Measurements from ENCODE around the gene ITM2C.

ITM2C gene, protein sequence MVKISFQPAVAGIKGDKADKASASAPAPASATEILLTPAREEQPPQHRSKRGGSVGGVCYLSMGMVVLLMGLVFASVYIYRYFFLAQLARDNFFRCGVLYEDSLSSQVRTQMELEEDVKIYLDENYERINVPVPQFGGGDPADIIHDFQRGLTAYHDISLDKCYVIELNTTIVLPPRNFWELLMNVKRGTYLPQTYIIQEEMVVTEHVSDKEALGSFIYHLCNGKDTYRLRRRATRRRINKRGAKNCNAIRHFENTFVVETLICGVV

GRCh38 chr2:230864605-230865306, at the start of gene ITM2C:
TSS of gene ITM2C (plus strand) at chr2:230864942. CDS start at chr2:230865026, 84 bp downstream.
- H2AFZ ChIP-seq (ENCODE audit: low read length): no peak within 1 kb of the TSS
- H3K4me1 ChIP-seq (ENCODE audit: insufficient read depth, low read length, severe bottlenecking): peaks cover 12% of the 10 kb centered on the region
- no peaks in the 10 kb centered on the region for H3K9me2 ChIP-seq (ENCODE audit: low read depth, low read length)
- H3K36me3 ChIP-seq (ENCODE audit: insufficient read depth, low read length): no peaks in the 10 kb centered on the region
- no peak within 1 kb of the TSS for H3K27ac ChIP-seq (ENCODE audit: low read depth, low read length, poor library complexity, severe bottlenecking)
- TF ChIP-seq EZH2 (IDR thresholded peaks at IDR 0.05; ENCODE audit: borderline replicate concordance, low read length): no peak
- TF ChIP-seq, protein P1, sequence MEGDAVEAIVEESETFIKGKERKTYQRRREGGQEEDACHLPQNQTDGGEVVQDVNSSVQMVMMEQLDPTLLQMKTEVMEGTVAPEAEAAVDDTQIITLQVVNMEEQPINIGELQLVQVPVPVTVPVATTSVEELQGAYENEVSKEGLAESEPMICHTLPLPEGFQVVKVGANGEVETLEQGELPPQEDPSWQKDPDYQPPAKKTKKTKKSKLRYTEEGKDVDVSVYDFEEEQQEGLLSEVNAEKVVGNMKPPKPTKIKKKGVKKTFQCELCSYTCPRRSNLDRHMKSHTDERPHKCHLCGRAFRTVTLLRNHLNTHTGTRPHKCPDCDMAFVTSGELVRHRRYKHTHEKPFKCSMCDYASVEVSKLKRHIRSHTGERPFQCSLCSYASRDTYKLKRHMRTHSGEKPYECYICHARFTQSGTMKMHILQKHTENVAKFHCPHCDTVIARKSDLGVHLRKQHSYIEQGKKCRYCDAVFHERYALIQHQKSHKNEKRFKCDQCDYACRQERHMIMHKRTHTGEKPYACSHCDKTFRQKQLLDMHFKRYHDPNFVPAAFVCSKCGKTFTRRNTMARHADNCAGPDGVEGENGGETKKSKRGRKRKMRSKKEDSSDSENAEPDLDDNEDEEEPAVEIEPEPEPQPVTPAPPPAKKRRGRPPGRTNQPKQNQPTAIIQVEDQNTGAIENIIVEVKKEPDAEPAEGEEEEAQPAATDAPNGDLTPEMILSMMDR (IDR thresholded peaks at IDR 0.05; ENCODE audit: low read length): peak; percentile 34; the same call in 1 of the 2 replicates
- no peaks in the 10 kb centered on the region for H4K20me1 ChIP-seq (ENCODE audit: insufficient read depth, low read length)
- H3K79me2 ChIP-seq (ENCODE audit: insufficient read depth, low read length): no peaks in the 10 kb centered on the region
- peak within 1 kb of the TSS; percentile 51; the same call in 1 of the 2 replicates for H3K9ac ChIP-seq (ENCODE audit: low read length)
- H3K27me3 ChIP-seq (ENCODE audit: insufficient read depth, low read length): peaks cover 6% of the 10 kb centered on the region; the same call in 1 of the 2 replicates
- peak within 1 kb of the TSS; percentile 62 for H3K4me3 ChIP-seq (ENCODE audit: low read depth, low read length, poor library complexity, severe bottlenecking)
- peak within 1 kb of the TSS; percentile 59 for H3K4me2 ChIP-seq (ENCODE audit: low read length)
- no peaks in the 10 kb centered on the region for H3K9me3 ChIP-seq (ENCODE audit: low read length)
- H3F3A ChIP-seq (ENCODE audit: insufficient read depth, low read length): 0 out of 2 replicates have a peak, but pooled peaks cover 6% of the 10 kb centered on the region

GRCh38 chr2:230815088-230815487, 49.7 kb upstream of the ITM2C start:
- TF ChIP-seq, protein P1 (IDR thresholded peaks at IDR 0.05; ENCODE audit: low read length): no peak
- no peak for TF ChIP-seq EZH2 (IDR thresholded peaks at IDR 0.05; ENCODE audit: borderline replicate concordance, low read length)
- Histone ChIP-seq H3K27ac (ENCODE audit: low read depth, low read length, poor library complexity, severe bottlenecking) (no peak overlapping the region), H4K20me1 (ENCODE audit: insufficient read depth, low read length) (no peaks in the 10 kb centered on the region), H3K4me1 (ENCODE audit: insufficient read depth, low read length, severe bottlenecking) (peaks cover 15% of the 10 kb centered on the region), H3K79me2 (ENCODE audit: insufficient read depth, low read length) (no peaks in the 10 kb centered on the region), H3K4me3 (ENCODE audit: low read depth, low read length, poor library complexity, severe bottlenecking) (no peak overlapping the region), H3K9me3 (ENCODE audit: low read length) (no peaks in the 10 kb centered on the region), H3K4me2 (ENCODE audit: low read length) (no peak overlapping the region), H2AFZ (ENCODE audit: low read length) (no peak overlapping the region), H3K36me3 (ENCODE audit: insufficient read depth, low read length) (peaks cover 74% of the 10 kb centered on the region), H3K9me2 (ENCODE audit: low read depth, low read length) (no peaks in the 10 kb centered on the region), H3K9ac (ENCODE audit: low read length) (no peak overlapping the region), H3K27me3 (ENCODE audit: insufficient read depth, low read length) (no peaks in the 10 kb centered on the region), H3F3A (ENCODE audit: insufficient read depth, low read length) (no peaks in the 10 kb centered on the region)

DNA sequence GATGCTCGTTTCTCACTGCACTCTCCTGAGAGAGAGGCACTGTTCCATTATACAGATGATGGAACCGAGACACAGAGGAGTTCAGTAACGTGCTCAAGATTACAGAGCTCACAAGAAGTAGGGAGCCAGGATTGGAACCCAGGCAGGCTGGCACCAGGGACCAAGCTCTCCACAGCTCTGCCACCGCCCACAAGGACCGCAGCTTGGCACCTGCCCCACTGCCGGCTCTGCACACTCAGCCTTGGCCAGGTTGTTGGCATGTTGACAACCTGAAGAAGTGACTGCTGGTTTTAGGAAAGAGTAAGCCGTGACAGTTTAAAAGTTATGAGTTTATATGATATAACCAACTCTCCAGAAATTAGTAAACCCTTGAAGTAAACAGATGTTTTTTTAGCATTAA, 48.0 kb upstream of the ITM2C start:
- no peaks in the 10 kb centered on the region for H3F3A ChIP-seq (ENCODE audit: insufficient read depth, low read length)
- TF ChIP-seq, protein P1 (IDR thresholded peaks at IDR 0.05; ENCODE audit: low read length): no peak
- TF ChIP-seq EZH2 (IDR thresholded peaks at IDR 0.05; ENCODE audit: borderline replicate concordance, low read length): no peak
- H3K9me3 ChIP-seq (ENCODE audit: low read length): no peaks in the 10 kb centered on the region
- peaks cover 15% of the 10 kb centered on the region for H3K4me1 ChIP-seq (ENCODE audit: insufficient read depth, low read length, severe bottlenecking)
- H3K4me3 ChIP-seq (ENCODE audit: low read depth, low read length, poor library complexity, severe bottlenecking): no peak overlapping the region
- no peaks in the 10 kb centered on the region for H3K79me2 ChIP-seq (ENCODE audit: insufficient read depth, low read length)
- H3K27ac ChIP-seq (ENCODE audit: low read depth, low read length, poor library complexity, severe bottlenecking): no peak overlapping the region
- H4K20me1 ChIP-seq (ENCODE audit: insufficient read depth, low read length): no peaks in the 10 kb centered on the region
- peaks cover 63% of the 10 kb centered on the region for H3K36me3 ChIP-seq (ENCODE audit: insufficient read depth, low read length)
- H2AFZ ChIP-seq (ENCODE audit: low read length): no peak overlapping the region
- no peaks in the 10 kb centered on the region for H3K27me3 ChIP-seq (ENCODE audit: insufficient read depth, low read length)
- H3K9ac ChIP-seq (ENCODE audit: low read length): no peak overlapping the region
- H3K4me2 ChIP-seq (ENCODE audit: low read length): no peak overlapping the region
- no peaks in the 10 kb centered on the region for H3K9me2 ChIP-seq (ENCODE audit: low read depth, low read length)

Data from OCI-LY1 (cell line).